Kidney (tissue), 14 donors: Measurements from ENCODE around the gene TCHP. TPM values are rescaled to one million over a fixed set of nuclear protein-coding genes. Genes with fewer than 3 reads are reported as not detected.
A peak's percentile ranks its signal among the peaks of the same experiment; 100 is the strongest.

ENCODE experiments used
- DNase-seq, 5 donors: peaks; one replicate each; pipeline ENCODE4 v3.0.0-alpha.2; 2013 to 2020
- FAIRE-seq: peaks from 2 replicates; lab custom pipeline; 2012; peaks lifted over from hg19 to GRCh38; lab: Jason Lieb, UNC
- H3K27ac ChIP-seq, 2 donors: one replicate each; pipeline ENCODE4 v1.7.0; 2013; ENCODE audit warnings: low read depth in 2 of 2, low read length in 2 of 2, inconsistent platforms in 1 of 2
- H3K27me3 ChIP-seq: one replicate; pipeline ENCODE4 v1.7.1; 2013; ENCODE audit warnings: low read length, inconsistent platforms; ENCODE audit not compliant: control insufficient read depth, insufficient read depth
- H3K36me3 ChIP-seq, 3 donors: one replicate each; pipeline versions ENCODE4 v1.7.0 to v1.7.1; 2013; ENCODE audit warnings: low read length in 3 of 3, control low read depth in 1 of 3, inconsistent platforms in 1 of 3; ENCODE audit not compliant: insufficient read depth in 3 of 3, control insufficient read depth in 2 of 3
- H3K4me1 ChIP-seq, 3 donors: one replicate each; pipeline versions ENCODE4 v1.7.0 to v1.7.1; 2013; ENCODE audit warnings: low read length in 3 of 3, inconsistent platforms in 1 of 3, low read depth in 1 of 3; ENCODE audit not compliant: control insufficient read depth in 2 of 3, insufficient read depth in 2 of 3
- H3K4me3 ChIP-seq, 3 donors: one replicate each; pipeline versions ENCODE4 v1.7.0 to v1.8.1; 2013; ENCODE audit warnings: low read length in 3 of 3, control low read depth in 1 of 3, inconsistent platforms in 1 of 3
- H3K9ac ChIP-seq, 3 donors: one replicate each; pipeline versions ENCODE4 v1.7.0 to v1.7.1; 2013; ENCODE audit warnings: low read length in 3 of 3, control low read depth in 1 of 3, inconsistent platforms in 1 of 3
- H3K9me3 ChIP-seq, 3 donors: one replicate each; pipeline versions ENCODE4 v1.7.0 to v1.7.1; 2013; ENCODE audit warnings: low read length in 3 of 3, control low read depth in 1 of 3, inconsistent platforms in 1 of 3; ENCODE audit not compliant: control insufficient read depth in 2 of 3, insufficient read depth in 1 of 3
- CTCF ChIP-seq: IDR thresholded peaks from 3 replicates; pipeline ENCODE4 v1.5.1; 2012; ENCODE audit warnings: mild to moderate bottlenecking, moderate library complexity, borderline replicate concordance; ENCODE audit not compliant: insufficient read depth; ENCODE audit errors: extremely low read depth
- intact Hi-C: fragments of 100-400 bp; cut with DNase I; formaldehyde crosslinking; loops from one replicate; pipeline ENCODE4 v1.11.1; 2022
- polyA plus RNA-seq: library from polyadenylated mRNA; stranded (reverse); fragments of 350-450 nt; fragmentation: Illumina TruSeq; extraction: RNeasy Lipid Tissue Mini Kit (QIAGEN cat#74804); gene quantifications from one replicate; pipeline ENCODE4 v1.2.3, GENCODE V29; 2014; ENCODE audit warnings: low read depth, low replicate concordance; ENCODE audit not compliant: insufficient read depth
- total RNA-seq: library from RNA; stranded (reverse); fragmentation: NEBNext Ultra II Directional; extraction: Animal tissue kit (Norgen Biotek cat#: 25700); gene quantifications from one replicate; pipeline ENCODE4 v1.2.1, GENCODE V29; 2021
- donor health status: control.
- donor health status: control.
- donor health status: control.
- donor health status: control.
- donor health status: control.
- donor health status: DM: yes; HTN: yes; CAD: no.
- donor health status: Normal renal cell carcinoma (clear cell type).

Gene TCHP
- total and polyA plus RNA-seq, 2 donors from 2014 or later: 6.0 to 16.2 TPM

GRCh38 chr12:109934026-109934425 is 34.0 kb downstream of the TCHP start:
- H3K9ac ChIP-seq: no peak overlapping the region
- DNase-seq: peak in 1 of 5 donors; percentile 38
- H3K4me1 ChIP-seq: peaks cover 0 to 11% (median 0%) of the 10 kb centered on the region in 3 donors
- TF ChIP-seq CTCF: peak; percentile 31
- no peak for FAIRE-seq
- H3K4me3 ChIP-seq: no peak overlapping the region
- no peak overlapping the region for H3K27ac ChIP-seq
- intact Hi-C loops: no loop called here
- H3K9me3 ChIP-seq: no peaks in the 10 kb centered on the region
- no peaks in the 10 kb centered on the region for H3K27me3 ChIP-seq
- H3K36me3 ChIP-seq: peaks cover 7 to 37% (median 30%) of the 10 kb centered on the region in 3 donors

- intact Hi-C loops: no loop called here
- Histone ChIP-seq H3K36me3 (peaks cover 0 to 22% (median 14%) of the 10 kb centered on the region in 3 donors), H3K9me3 (no peaks in the 10 kb centered on the region), H3K4me3 (no peak overlapping the region), H3K27me3 (no peaks in the 10 kb centered on the region), H3K27ac (peak overlapping the region; percentile 8 to 28), H3K4me1 (peaks cover 0 to 11% (median 0%) of the 10 kb centered on the region in 3 donors), H3K9ac (no peak overlapping the region)
- FAIRE-seq (no peak), DNase-seq (peak in 1 of 5 donors; percentile 38)
- no peak for TF ChIP-seq CTCF
These were observed 37.3 kb downstream of the TCHP start for GRCh38 chr12:109937371-109937770.

- FAIRE-seq (no peak), DNase-seq (no peak)
- Histone ChIP-seq H3K4me3 (no peak overlapping the region), H3K4me1 (peaks cover 0 to 11% (median 0%) of the 10 kb centered on the region in 3 donors), H3K27me3 (no peaks in the 10 kb centered on the region), H3K27ac (no peak overlapping the region), H3K9ac (no peak overlapping the region), H3K36me3 (peaks cover 0 to 20% (median 4%) of the 10 kb centered on the region in 3 donors), H3K9me3 (no peaks in the 10 kb centered on the region)
- no peak for TF ChIP-seq CTCF
- intact Hi-C loops: no loop called here
These were observed 38.9 kb downstream of the TCHP start for GRCh38 chr12:109938947-109939346.

- no peaks in the 10 kb centered on the region for H3K9me3 ChIP-seq
- TF ChIP-seq CTCF: no peak
- DNase-seq (no peak), FAIRE-seq (no peak)
- H3K27ac ChIP-seq: no peak overlapping the region
- intact Hi-C loops: no loop called here
- H3K27me3 ChIP-seq: no peaks in the 10 kb centered on the region
- no peak overlapping the region for H3K9ac ChIP-seq
- H3K4me1 ChIP-seq: peaks cover 0 to 11% (median 0%) of the 10 kb centered on the region in 3 donors
- no peak overlapping the region for H3K4me3 ChIP-seq
- peaks cover 0 to 20% (median 4%) of the 10 kb centered on the region in 3 donors for H3K36me3 ChIP-seq
These were observed 39.4 kb downstream of the TCHP start for GRCh38 chr12:109939504-109939903.
